ENCODE results near the gene TCF25.

DNA sequence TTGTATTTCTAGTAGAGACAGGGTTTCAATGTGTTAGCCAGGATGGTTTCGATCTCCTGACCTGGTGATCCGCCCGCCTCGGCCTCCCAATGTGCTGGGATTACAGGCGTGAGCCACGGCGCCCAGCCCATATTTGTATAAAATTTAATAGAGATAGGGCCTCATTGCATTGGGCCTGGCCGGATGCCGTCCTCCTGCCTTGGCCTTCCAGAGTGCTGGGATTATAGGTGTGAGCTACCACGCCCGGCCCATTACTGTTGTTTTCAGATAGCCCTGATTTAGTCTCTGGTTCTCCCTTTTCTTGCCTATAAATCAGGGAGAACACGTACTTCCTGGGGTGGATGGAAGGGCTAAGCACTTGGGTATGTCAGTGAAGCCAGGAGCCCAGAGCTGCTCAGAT lies 78.7 kb downstream of the TCF25 start:
- TF ChIP-seq EZH2 (IDR thresholded peaks at IDR 0.05; ENCODE audit: low read depth) = no peak
- TF ChIP-seq, protein P1, sequence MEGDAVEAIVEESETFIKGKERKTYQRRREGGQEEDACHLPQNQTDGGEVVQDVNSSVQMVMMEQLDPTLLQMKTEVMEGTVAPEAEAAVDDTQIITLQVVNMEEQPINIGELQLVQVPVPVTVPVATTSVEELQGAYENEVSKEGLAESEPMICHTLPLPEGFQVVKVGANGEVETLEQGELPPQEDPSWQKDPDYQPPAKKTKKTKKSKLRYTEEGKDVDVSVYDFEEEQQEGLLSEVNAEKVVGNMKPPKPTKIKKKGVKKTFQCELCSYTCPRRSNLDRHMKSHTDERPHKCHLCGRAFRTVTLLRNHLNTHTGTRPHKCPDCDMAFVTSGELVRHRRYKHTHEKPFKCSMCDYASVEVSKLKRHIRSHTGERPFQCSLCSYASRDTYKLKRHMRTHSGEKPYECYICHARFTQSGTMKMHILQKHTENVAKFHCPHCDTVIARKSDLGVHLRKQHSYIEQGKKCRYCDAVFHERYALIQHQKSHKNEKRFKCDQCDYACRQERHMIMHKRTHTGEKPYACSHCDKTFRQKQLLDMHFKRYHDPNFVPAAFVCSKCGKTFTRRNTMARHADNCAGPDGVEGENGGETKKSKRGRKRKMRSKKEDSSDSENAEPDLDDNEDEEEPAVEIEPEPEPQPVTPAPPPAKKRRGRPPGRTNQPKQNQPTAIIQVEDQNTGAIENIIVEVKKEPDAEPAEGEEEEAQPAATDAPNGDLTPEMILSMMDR (conservative IDR thresholded peaks at IDR 0.05) = no peak

Data from PC-9 (cell line).